ENCODE results near the gene RAPGEF4. TPM values are rescaled to one million over a fixed set of nuclear protein-coding genes. Genes with fewer than 3 reads are reported as not detected.

Gene RAPGEF4
- total and polyA plus RNA-seq, 2 of the 4 experiments (the other 2 are of a cell fraction) = 1.7 to 3.2 TPM

- Histone ChIP-seq H3K23ac (ENCODE audit: low read depth, low read length) (no peak overlapping the region), H3K9ac (ENCODE audit: low read depth, low read length) (no peak overlapping the region), H2AK9ac (replicated peaks; ENCODE audit: low read depth, low read length, poor library complexity) (no peak overlapping the region), H3K18ac (ENCODE audit: low read depth, low read length) (peak overlapping the region; percentile 80; the same call in 1 of the 2 replicates), H3K4me2 (ENCODE audit: low read depth, low read length) (no peak overlapping the region), H4K20me1 (ENCODE audit: insufficient read depth, low read length) (no peaks in the 10 kb centered on the region), H3K4me3 (ENCODE audit: insufficient read depth, low read depth, low read length) (no peak overlapping the region), H2BK20ac (ENCODE audit: low read depth, low read length) (0 out of 2 replicates have a peak overlapping the region, but pooled peaks have one; percentile 9), H2BK5ac (ENCODE audit: low read depth, low read length, poor library complexity, severe bottlenecking) (peak overlapping the region; percentile 71), H2AK5ac (ENCODE audit: low read depth, low read length) (no peak overlapping the region), H3K27me3 (ENCODE audit: control insufficient read depth, insufficient read depth, low read length) (no peaks in the 10 kb centered on the region), H3K14ac (replicated peaks; ENCODE audit: low read depth, low read length) (no peak overlapping the region), H3K27ac (ENCODE audit: insufficient read depth, low read length) (no peak overlapping the region), H3K4me1 (ENCODE audit: control insufficient read depth, insufficient read depth, low read length) (peaks cover 12% of the 10 kb centered on the region), H4K5ac (ENCODE audit: low read depth, low read length) (no peak overlapping the region; the same call in 1 of the 2 replicates), H3K79me1 (ENCODE audit: low read depth in 1 of 2, low read length in 2 of 2) (peaks cover 25 to 50% of the 10 kb centered on the region in 2 experiments), H3K56ac (ENCODE audit: extremely low read depth, insufficient read depth, low read length) (no peak overlapping the region), H3K4ac (ENCODE audit: low read depth, low read length) (no peak overlapping the region), H4K8ac (ENCODE audit: low read depth in 2 of 2, low read length in 2 of 2) (no peak overlapping the region; a peak in 1 of 4 replicates), H2AFZ (replicated peaks; ENCODE audit: low read length, poor library complexity) (no peak overlapping the region), H3K36me3 (ENCODE audit: control insufficient read depth, insufficient read depth, low read length) (peaks cover 11% of the 10 kb centered on the region), H3K9me3 (ENCODE audit: control insufficient read depth, insufficient read depth, low read length) (no peaks in the 10 kb centered on the region), H2BK120ac (ENCODE audit: low read depth, low read length) (no peak overlapping the region), H4K91ac (ENCODE audit: insufficient read depth, low read depth, low read length) (no peak overlapping the region), H3K9me1 (ENCODE audit: insufficient read depth, low read length) (peaks cover under 1% of the 10 kb centered on the region), H2BK15ac (ENCODE audit: low read depth, low read length) (no peak overlapping the region)
- no peak for TF ChIP-seq BHLHE40 (IDR thresholded peaks at IDR 0.05; ENCODE audit: low read depth, low read length)
- no peak for TF ChIP-seq CEBPB (IDR thresholded peaks at IDR 0.05; ENCODE audit: low read depth, low read length)
- no peak for TF ChIP-seq SMC3 (IDR thresholded peaks at IDR 0.05; ENCODE audit: low read depth, low read length)
- no peak for TF ChIP-seq NFE2L2 (IDR thresholded peaks at IDR 0.05; ENCODE audit: low read depth, low read length)
- TF ChIP-seq CTCF (conservative IDR thresholded peaks at IDR 0.05; ENCODE audit: low read depth, low read length) = no peak
- TF ChIP-seq, protein P1, sequence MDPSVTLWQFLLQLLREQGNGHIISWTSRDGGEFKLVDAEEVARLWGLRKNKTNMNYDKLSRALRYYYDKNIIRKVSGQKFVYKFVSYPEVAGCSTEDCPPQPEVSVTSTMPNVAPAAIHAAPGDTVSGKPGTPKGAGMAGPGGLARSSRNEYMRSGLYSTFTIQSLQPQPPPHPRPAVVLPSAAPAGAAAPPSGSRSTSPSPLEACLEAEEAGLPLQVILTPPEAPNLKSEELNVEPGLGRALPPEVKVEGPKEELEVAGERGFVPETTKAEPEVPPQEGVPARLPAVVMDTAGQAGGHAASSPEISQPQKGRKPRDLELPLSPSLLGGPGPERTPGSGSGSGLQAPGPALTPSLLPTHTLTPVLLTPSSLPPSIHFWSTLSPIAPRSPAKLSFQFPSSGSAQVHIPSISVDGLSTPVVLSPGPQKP (IDR thresholded peaks at IDR 0.05; ENCODE audit: borderline replicate concordance, low read depth, low read length) = no peak
- TF ChIP-seq FOS (IDR thresholded peaks at IDR 0.05; ENCODE audit: low read depth, low read length) = no peak
- TF ChIP-seq, protein P2, sequence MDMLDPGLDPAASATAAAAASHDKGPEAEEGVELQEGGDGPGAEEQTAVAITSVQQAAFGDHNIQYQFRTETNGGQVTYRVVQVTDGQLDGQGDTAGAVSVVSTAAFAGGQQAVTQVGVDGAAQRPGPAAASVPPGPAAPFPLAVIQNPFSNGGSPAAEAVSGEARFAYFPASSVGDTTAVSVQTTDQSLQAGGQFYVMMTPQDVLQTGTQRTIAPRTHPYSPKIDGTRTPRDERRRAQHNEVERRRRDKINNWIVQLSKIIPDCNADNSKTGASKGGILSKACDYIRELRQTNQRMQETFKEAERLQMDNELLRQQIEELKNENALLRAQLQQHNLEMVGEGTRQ (IDR thresholded peaks at IDR 0.05; ENCODE audit: low read depth, low read length) = no peak
- TF ChIP-seq MXI1 (IDR thresholded peaks at IDR 0.05; ENCODE audit: borderline replicate concordance, low read depth, low read length) = no peak
- no peak for TF ChIP-seq POLR2A (IDR thresholded peaks at IDR 0.05; ENCODE audit: low read depth, low read length)
- no peak for TF ChIP-seq CHD1 (IDR thresholded peaks at IDR 0.05; ENCODE audit: low read depth, low read length)
- no peak for TF ChIP-seq RCOR1 (IDR thresholded peaks at IDR 0.05; ENCODE audit: insufficient replicate concordance, low read length)
- no peak for TF ChIP-seq RFX5 (IDR thresholded peaks at IDR 0.05; ENCODE audit: low read depth, low read length)
- TF ChIP-seq RAD21 (IDR thresholded peaks at IDR 0.05; ENCODE audit: low read length) = no peak
- TF ChIP-seq MAZ (IDR thresholded peaks at IDR 0.05; ENCODE audit: borderline replicate concordance, low read depth, low read length) = no peak
- ChIA-PET CTCF (interaction anchor here (0.7 to 2.6 kb wide), 4 partner anchors 8 to 280 kb away, joined by 3 to 8 read pairs (median 4); no protein-coding TSS in a partner anchor), POLR2A (ENCODE audit: unreplicated experiment) (no interaction called here)
- dilution Hi-C loops (cut with HindIII; ENCODE audit: low sequenced_read_pairs, unreplicated experiment) (no loop called here), intact Hi-C loops (cut with micrococcal nuclease) (no loop called here), in situ Hi-C loops (cut with MboI; ENCODE audit: low sequenced_read_pairs) (no loop called here)
- no peak for DNase-seq
- ATAC-seq (ENCODE audit: low read depth) = no peak
- no TSS peak for BruUV-seq (replicated peaks)
- WGBS, 2 experiments (ENCODE audit: extremely low coverage in 2 of 2, insufficient read length in 1 of 2) = no CpG with 5 or more reads among the region's 1 CpG
These were observed 359.1 kb downstream of the RAPGEF4 start for GRCh38 chr2:173094731-173095130.

Data from IMR-90 (cell line).